ENCODE data around the gene MYH7.

DNA sequence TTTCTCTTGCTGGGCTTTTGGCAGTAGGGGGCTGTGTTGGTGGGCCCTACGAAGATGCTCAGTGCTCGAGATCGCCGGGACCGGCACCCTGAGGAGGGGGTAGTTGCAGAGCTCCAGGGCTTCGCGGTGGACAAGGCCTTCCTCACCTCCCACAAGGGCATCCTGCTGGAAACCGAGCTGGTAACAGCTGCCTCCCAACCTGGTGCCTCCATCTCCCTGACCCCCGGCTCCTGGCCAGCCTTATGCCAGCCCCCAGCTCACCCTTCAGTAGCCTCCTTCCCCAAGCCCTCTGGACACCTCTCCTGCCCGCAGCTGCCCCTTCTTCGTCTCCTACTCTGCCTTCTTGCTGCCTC lies 58.3 kb downstream of the MYH7 start:
- TF ChIP-seq POLR2A (IDR thresholded peaks at IDR 0.05): no peak
- TF ChIP-seq, protein P1, sequence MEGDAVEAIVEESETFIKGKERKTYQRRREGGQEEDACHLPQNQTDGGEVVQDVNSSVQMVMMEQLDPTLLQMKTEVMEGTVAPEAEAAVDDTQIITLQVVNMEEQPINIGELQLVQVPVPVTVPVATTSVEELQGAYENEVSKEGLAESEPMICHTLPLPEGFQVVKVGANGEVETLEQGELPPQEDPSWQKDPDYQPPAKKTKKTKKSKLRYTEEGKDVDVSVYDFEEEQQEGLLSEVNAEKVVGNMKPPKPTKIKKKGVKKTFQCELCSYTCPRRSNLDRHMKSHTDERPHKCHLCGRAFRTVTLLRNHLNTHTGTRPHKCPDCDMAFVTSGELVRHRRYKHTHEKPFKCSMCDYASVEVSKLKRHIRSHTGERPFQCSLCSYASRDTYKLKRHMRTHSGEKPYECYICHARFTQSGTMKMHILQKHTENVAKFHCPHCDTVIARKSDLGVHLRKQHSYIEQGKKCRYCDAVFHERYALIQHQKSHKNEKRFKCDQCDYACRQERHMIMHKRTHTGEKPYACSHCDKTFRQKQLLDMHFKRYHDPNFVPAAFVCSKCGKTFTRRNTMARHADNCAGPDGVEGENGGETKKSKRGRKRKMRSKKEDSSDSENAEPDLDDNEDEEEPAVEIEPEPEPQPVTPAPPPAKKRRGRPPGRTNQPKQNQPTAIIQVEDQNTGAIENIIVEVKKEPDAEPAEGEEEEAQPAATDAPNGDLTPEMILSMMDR (IDR thresholded peaks at IDR 0.05 in 4 of 5, conservative IDR thresholded peaks at IDR 0.05 in 1 of 5): no peak
